Measurements from ENCODE around the gene PPP2R3B.

DNA sequence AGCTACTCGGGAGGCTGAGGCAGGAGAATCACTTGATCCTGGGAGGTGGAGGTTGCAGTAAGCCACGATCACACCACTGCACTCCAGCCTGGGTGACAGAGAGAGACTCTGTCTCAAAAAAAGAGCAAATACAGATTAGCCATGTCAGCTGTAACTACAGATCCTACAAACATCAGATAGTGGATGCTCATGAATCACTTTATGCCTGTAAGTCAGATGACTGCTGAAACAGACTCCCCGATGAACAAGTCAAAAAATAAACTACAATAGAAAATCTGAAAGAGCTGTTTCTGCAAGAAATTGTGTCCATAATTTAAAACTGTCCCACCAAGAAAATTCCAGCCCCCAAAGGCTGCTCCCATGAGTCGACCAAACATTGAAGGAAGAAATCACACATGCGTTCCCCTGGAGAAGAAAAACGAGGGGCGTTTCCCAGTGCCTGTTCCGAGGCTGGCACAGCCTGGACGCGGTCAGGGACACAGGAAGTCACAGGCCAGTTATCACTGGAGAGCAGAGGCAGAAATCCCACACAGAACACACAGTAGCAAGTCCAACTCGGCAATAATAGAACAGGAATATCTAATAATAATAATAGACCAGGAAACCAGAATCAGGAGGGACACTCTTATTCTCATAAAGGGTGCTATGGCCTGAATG lies 38.1 kb downstream of the PPP2R3B start:
- TF ChIP-seq POLR2AphosphoS5 (IDR thresholded peaks at IDR 0.05) (no peak), POLR2A (IDR thresholded peaks at IDR 0.05) (no peak), CTCF (IDR thresholded peaks at IDR 0.05) (no peak)
